H1 (cell line): ENCODE results near the gene RGS14. TPM values are rescaled to one million over a fixed set of nuclear protein-coding genes. Genes with fewer than 3 reads are reported as not detected.

Experiments used
- YY1 ChIP-seq: IDR thresholded peaks from 2 replicates; pipeline ENCODE4 v1.6.1; 2011; ENCODE audit warnings: low read depth, mild to moderate bottlenecking, low read length
- polyA plus RNA-seq, 7 experiments: library from polyadenylated mRNA; depleted of rRNA in 3 of 7; stranded (reverse) in 5 of 7; unstranded in 2 of 7; fragments of >200 nt in 5 of 7; fragments of 200-250 nt in 2 of 7; gene quantifications; 1 replicate in 5 of 7; 2 replicates in 1 of 7; 4 replicates in 1 of 7; pipeline versions ENCODE4 v1.2.1 to v1.2.3, GENCODE V29; 2011 to 2013; ENCODE audit warnings: missing spikeins in 2 of 7, mixed read lengths in 2 of 7
- total RNA-seq: library from RNA; stranded (reverse); fragmentation: NEBNext Ultra II Directional; extraction: Animal tissue kit (Norgen Biotek cat#: 25700); gene quantifications from 2 replicates; pipeline ENCODE4 v1.2.1, GENCODE V29; 2021

Gene RGS14
- total and polyA plus RNA-seq, 2 of the 8 experiments (the other 6 are each of a cell fraction or from before 2014, with no cell fraction given), result 24.4 to 46.1 TPM

DNA sequence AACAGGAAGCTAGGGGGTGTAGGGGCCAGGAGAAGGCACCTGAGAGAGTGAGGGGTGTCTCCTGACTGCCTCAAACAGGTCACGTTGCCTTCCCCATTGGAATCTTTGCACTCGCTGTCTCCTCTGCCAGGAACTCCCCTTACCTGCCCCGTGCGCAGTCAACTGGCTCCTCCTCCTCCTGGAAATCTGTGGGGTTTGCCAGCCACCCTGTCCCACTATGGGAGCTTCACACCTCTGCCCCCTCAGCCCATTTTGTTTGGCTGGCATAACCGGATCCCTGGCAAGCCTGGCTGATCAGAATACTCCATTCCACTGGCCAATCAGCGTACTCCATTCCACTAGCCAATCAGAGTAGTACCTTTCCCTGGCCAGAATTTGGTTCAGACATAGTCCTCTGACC, 16.1 kb downstream of the RGS14 start (continued):
- TF ChIP-seq YY1, result 0 out of 2 replicates have a peak, but pooled peaks have one; percentile 10
